ENCODE results near the gene SLC6A19. TPM values are rescaled to one million over a fixed set of nuclear protein-coding genes. Genes with fewer than 3 reads are reported as not detected.

Gene SLC6A19
- total RNA-seq, 6 experiments from 2014 or later: not detected

DNA sequence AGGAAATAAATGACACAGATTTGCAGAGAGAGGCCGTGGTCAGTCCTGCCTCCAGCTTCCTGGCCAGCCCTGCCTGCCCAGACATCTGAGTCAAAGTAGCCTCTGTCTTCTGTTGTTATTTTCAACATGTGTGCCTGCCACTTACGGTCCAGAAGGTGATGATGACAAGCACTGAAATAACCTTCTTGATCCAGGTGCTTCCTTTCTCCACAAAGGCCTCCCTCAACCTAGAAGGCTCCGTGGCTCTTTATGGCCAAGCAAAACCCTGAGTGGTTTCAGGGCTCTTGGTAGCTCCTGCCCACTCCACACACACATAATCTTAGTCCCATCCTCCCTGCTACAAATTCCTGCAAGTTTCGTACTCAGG lies 34.1 kb upstream of the SLC6A19 start:
- H3K4me1 Mint-ChIP-seq (ENCODE audit: low read depth): peaks cover 16% of the 10 kb centered on the region
- no peak for DNase-seq
- H3K27ac Mint-ChIP-seq: no peak overlapping the region
- no peaks in the 10 kb centered on the region for H3K36me3 Mint-ChIP-seq (ENCODE audit: low read depth)
- peaks cover 7% of the 10 kb centered on the region; the same call in 1 of the 2 replicates for H3K27me3 Mint-ChIP-seq (ENCODE audit: insufficient read depth)
- no peaks in the 10 kb centered on the region for H3K9me3 Mint-ChIP-seq
- H3K4me3 Mint-ChIP-seq: no peak overlapping the region
- TF ChIP-seq, protein P1, sequence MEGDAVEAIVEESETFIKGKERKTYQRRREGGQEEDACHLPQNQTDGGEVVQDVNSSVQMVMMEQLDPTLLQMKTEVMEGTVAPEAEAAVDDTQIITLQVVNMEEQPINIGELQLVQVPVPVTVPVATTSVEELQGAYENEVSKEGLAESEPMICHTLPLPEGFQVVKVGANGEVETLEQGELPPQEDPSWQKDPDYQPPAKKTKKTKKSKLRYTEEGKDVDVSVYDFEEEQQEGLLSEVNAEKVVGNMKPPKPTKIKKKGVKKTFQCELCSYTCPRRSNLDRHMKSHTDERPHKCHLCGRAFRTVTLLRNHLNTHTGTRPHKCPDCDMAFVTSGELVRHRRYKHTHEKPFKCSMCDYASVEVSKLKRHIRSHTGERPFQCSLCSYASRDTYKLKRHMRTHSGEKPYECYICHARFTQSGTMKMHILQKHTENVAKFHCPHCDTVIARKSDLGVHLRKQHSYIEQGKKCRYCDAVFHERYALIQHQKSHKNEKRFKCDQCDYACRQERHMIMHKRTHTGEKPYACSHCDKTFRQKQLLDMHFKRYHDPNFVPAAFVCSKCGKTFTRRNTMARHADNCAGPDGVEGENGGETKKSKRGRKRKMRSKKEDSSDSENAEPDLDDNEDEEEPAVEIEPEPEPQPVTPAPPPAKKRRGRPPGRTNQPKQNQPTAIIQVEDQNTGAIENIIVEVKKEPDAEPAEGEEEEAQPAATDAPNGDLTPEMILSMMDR (IDR thresholded peaks at IDR 0.05): no peak

DNA sequence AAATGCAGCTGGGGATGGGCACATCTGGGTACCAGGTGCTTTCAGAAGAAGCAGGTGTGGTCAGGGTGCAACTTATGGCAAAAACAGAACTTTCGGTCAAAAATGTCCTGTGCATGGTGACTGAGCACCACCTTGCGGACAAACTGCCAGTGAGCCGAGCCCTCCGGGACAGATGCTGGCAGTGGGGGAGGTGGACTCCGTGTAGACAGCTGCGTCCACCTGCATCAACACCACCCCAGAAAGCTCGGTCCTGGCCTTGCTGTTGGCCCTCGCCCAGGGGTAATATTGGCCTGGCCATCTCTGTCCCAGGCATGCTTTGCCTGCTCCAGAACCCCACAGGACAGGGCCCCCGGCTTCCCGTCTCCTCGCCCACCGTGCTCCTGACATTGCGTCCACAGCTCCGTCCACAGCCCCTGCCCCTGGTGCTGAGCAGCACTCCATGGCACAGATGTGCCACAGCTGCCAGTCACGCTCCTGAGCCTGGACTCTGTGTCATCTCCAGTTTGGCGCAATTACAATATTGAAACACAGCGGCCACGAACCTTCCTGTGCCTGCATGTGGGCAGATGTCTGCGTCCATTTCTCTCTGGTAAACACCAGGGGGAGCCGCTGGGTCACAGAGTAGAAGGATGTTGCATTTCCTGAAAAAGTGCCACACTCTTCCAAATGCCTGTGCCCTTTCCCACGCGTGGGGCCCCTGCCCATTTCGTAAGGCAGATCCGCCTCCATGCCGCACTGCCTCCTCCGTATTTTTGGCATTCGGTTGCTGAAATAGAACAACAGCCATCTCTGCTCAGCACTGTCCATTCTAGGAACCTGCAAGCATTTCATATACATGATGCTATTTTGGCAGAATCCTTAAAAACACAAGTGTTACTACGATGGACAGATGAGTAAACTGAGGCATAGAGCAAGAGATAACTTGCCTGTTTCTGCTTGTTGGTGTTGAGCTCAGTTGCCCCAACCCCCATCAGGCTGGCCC lies 33.4 kb upstream of the SLC6A19 start:
- H3K27ac Mint-ChIP-seq: no peak overlapping the region
- peaks cover 16% of the 10 kb centered on the region for H3K4me1 Mint-ChIP-seq (ENCODE audit: low read depth)
- H3K36me3 Mint-ChIP-seq (ENCODE audit: low read depth): no peaks in the 10 kb centered on the region
- DNase-seq: peak; percentile 62
- TF ChIP-seq, protein P1 (IDR thresholded peaks at IDR 0.05): peak; percentile 80
- H3K9me3 Mint-ChIP-seq: no peaks in the 10 kb centered on the region; the same call in 1 of the 2 replicates
- peak overlapping the region; percentile 74 for H3K4me3 Mint-ChIP-seq
- H3K27me3 Mint-ChIP-seq (ENCODE audit: insufficient read depth): peaks cover 6% of the 10 kb centered on the region; the same call in 1 of the 2 replicates

GRCh38 chr5:1168796-1169195 lies 32.6 kb upstream of the SLC6A19 start:
- Mint-ChIP-seq H3K4me1 (ENCODE audit: low read depth) (peaks cover 16% of the 10 kb centered on the region), H3K36me3 (ENCODE audit: low read depth) (no peaks in the 10 kb centered on the region), H3K9me3 (no peaks in the 10 kb centered on the region; the same call in 1 of the 2 replicates), H3K27me3 (ENCODE audit: insufficient read depth) (peaks cover 5% of the 10 kb centered on the region; the same call in 1 of the 2 replicates), H3K27ac (no peak overlapping the region), H3K4me3 (no peak overlapping the region)
- TF ChIP-seq, protein P1 (IDR thresholded peaks at IDR 0.05): no peak
- no peak for DNase-seq

GRCh38 chr5:1169211-1170115 lies 31.9 kb upstream of the SLC6A19 start:
- H3K36me3 Mint-ChIP-seq (ENCODE audit: low read depth): no peaks in the 10 kb centered on the region
- no peak for DNase-seq
- H3K9me3 Mint-ChIP-seq: no peaks in the 10 kb centered on the region; the same call in 1 of the 2 replicates
- TF ChIP-seq, protein P1 (IDR thresholded peaks at IDR 0.05): no peak
- H3K27ac Mint-ChIP-seq: no peak overlapping the region
- H3K4me3 Mint-ChIP-seq: no peak overlapping the region
- peaks cover 2% of the 10 kb centered on the region; the same call in 1 of the 2 replicates for H3K27me3 Mint-ChIP-seq (ENCODE audit: insufficient read depth)
- peaks cover 16% of the 10 kb centered on the region for H3K4me1 Mint-ChIP-seq (ENCODE audit: low read depth)

GRCh38 chr5:1171340-1171941 lies 30.0 kb upstream of the SLC6A19 start:
- Mint-ChIP-seq H3K4me3 (no peak overlapping the region), H3K27me3 (ENCODE audit: insufficient read depth) (no peaks in the 10 kb centered on the region; the same call in 1 of the 2 replicates), H3K9me3 (no peaks in the 10 kb centered on the region; the same call in 1 of the 2 replicates), H3K4me1 (ENCODE audit: low read depth) (peaks cover 16% of the 10 kb centered on the region), H3K36me3 (ENCODE audit: low read depth) (no peaks in the 10 kb centered on the region), H3K27ac (no peak overlapping the region)
- TF ChIP-seq, protein P1 (IDR thresholded peaks at IDR 0.05): no peak
- peak; percentile 87 for DNase-seq
